Measurements from ENCODE around the gene BDP1.
"Not testable (repeated sequence)": the region's sequence is repeated elsewhere in the genome, so short reads cannot be mapped to it uniquely, and the experiment has no call there.

- TF ChIP-seq, protein P1, sequence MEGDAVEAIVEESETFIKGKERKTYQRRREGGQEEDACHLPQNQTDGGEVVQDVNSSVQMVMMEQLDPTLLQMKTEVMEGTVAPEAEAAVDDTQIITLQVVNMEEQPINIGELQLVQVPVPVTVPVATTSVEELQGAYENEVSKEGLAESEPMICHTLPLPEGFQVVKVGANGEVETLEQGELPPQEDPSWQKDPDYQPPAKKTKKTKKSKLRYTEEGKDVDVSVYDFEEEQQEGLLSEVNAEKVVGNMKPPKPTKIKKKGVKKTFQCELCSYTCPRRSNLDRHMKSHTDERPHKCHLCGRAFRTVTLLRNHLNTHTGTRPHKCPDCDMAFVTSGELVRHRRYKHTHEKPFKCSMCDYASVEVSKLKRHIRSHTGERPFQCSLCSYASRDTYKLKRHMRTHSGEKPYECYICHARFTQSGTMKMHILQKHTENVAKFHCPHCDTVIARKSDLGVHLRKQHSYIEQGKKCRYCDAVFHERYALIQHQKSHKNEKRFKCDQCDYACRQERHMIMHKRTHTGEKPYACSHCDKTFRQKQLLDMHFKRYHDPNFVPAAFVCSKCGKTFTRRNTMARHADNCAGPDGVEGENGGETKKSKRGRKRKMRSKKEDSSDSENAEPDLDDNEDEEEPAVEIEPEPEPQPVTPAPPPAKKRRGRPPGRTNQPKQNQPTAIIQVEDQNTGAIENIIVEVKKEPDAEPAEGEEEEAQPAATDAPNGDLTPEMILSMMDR (IDR thresholded peaks at IDR 0.05), result not testable (repeated sequence)
- not testable (repeated sequence) for TF ChIP-seq POLR2A (IDR thresholded peaks at IDR 0.05); EP300 (IDR thresholded peaks at IDR 0.05; ENCODE audit: low read depth)
Observed at GRCh38 chr5:71432410-71432809, 23.0 kb upstream of the BDP1 start.
